ENCODE results near the gene CCDC137.

The CCDC137 gene

GRCh38 chr17:81683208-81683583, 16.7 kb downstream of the CCDC137 start (continued):
- TF ChIP-seq, protein P1, sequence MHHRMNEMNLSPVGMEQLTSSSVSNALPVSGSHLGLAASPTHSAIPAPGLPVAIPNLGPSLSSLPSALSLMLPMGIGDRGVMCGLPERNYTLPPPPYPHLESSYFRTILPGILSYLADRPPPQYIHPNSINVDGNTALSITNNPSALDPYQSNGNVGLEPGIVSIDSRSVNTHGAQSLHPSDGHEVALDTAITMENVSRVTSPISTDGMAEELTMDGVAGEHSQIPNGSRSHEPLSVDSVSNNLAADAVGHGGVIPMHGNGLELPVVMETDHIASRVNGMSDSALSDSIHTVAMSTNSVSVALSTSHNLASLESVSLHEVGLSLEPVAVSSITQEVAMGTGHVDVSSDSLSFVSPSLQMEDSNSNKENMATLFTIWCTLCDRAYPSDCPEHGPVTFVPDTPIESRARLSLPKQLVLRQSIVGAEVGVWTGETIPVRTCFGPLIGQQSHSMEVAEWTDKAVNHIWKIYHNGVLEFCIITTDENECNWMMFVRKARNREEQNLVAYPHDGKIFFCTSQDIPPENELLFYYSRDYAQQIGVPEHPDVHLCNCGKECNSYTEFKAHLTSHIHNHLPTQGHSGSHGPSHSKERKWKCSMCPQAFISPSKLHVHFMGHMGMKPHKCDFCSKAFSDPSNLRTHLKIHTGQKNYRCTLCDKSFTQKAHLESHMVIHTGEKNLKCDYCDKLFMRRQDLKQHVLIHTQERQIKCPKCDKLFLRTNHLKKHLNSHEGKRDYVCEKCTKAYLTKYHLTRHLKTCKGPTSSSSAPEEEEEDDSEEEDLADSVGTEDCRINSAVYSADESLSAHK (tag by site-specific recombination; IDR thresholded peaks at IDR 0.05) = peak; percentile 43; the same call in 1 of the 2 replicates
- TF ChIP-seq ZBTB7A (tag by site-specific recombination; IDR thresholded peaks at IDR 0.05; ENCODE audit: low read depth) (peak; percentile 88), WT1 (tag by site-specific recombination; IDR thresholded peaks at IDR 0.05) (no peak; the same call in 1 of the 2 replicates), ZNF2 (tag by site-specific recombination; IDR thresholded peaks at IDR 0.05) (0 out of 2 replicates have a peak, but pooled peaks have one; percentile 24)

DNA sequence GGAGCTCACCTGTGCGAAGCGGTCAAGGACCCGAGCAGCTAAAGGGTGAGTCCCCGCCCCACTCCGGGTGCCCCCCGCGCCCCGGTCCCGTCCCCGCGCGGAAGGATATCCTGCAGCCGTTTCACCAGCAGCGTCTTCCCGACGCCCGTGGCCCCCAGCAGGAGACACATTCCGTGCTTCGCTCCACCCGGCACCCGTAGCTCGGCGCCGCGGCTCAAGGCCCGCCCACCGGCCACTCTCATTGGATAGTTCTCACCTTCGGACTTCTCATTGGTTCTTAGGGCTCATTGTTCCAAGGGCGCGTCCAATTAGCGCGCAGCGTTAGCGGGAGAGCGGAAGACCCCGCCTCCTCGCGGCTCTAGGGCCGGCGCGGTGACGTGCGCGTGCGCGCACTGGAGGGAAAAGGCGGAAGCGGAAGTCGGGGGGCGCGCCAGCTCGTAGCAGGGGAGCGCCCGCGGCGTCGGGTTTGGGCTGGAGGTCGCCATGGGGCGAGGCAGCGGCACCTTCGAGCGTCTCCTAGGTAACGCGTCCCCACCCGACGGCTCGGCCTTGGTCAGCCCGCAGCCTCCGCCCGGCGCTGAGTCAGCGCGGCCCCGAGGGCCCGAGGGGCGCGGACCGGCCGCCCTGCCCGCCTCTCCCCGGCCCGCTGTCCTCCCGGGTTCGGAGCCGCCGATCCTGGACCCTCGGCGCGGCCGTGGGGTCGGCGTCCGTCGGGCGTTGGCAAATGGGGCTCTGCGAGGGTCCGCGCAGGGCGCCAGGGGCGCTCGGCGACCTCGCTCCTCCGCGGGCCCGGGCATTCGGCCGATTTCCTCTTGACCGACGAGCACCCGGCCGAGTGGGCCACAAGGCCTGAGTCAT, 17.3 kb downstream of the CCDC137 start, which contains the start of the genes ARL16 and HGS:
ARL16 (minus strand) TSS at position 214 of the 858 bp plus-strand sequence; CDS start at position 170, 44 bp downstream.
HGS (plus strand) TSS at position 428 of the 858 bp plus-strand sequence; CDS start at position 484, 56 bp downstream.
- POLR2A ChIA-PET = interaction anchor here (0.5 to 6.6 kb wide), 35 partner anchors 9 to 461 kb away, joined by 3 to 109 read pairs (median 4); partner anchors contain the start of genes ACTG1, CCDC137, CEP131 and DCXR
- CTCF ChIA-PET = interaction anchor here (0.6 to 2.2 kb wide), 7 partner anchors 8 to 346 kb away, joined by 3 to 9 read pairs (median 5); no protein-coding TSS in a partner anchor
- TF ChIP-seq ZNF37A (tag by site-specific recombination; IDR thresholded peaks at IDR 0.05) (no peak), EGR2 (tag by site-specific recombination; IDR thresholded peaks at IDR 0.05; ENCODE audit: low read depth) (no peak), FEZF1 (tag by site-specific recombination; IDR thresholded peaks at IDR 0.05) (no peak), ZNF747 (tag by site-specific recombination; IDR thresholded peaks at IDR 0.05) (no peak), ZNF157 (tag by site-specific recombination; IDR thresholded peaks at IDR 0.05) (no peak), BCL11B (tag by site-specific recombination; IDR thresholded peaks at IDR 0.05; ENCODE audit: low read depth) (peak; percentile 67; the same call in 1 of the 2 replicates), GLIS1 (tag by site-specific recombination; IDR thresholded peaks at IDR 0.05) (peak; percentile 86), ZBTB17 (tag by site-specific recombination; IDR thresholded peaks at IDR 0.05) (peak; percentile 37; the same call in 1 of the 2 replicates), REPIN1 (tag by site-specific recombination; IDR thresholded peaks at IDR 0.05; ENCODE audit: low read depth) (no peak), ZNF571 (tag by site-specific recombination; IDR thresholded peaks at IDR 0.05) (no peak), ZBTB21 (tag by site-specific recombination; IDR thresholded peaks at IDR 0.05) (no peak; the same call in 1 of the 2 replicates), ZNF670 (tag by site-specific recombination; IDR thresholded peaks at IDR 0.05; ENCODE audit: low read depth) (no peak), GLI4 (tag by site-specific recombination; IDR thresholded peaks at IDR 0.05) (no peak), ZNF529 (tag by site-specific recombination; IDR thresholded peaks at IDR 0.05; ENCODE audit: insufficient replicate concordance) (no peak), ZEB2 (tag by site-specific recombination; IDR thresholded peaks at IDR 0.05) (peak; percentile 90), ZNF324 (tag by site-specific recombination; IDR thresholded peaks at IDR 0.05) (0 out of 2 replicates have a peak, but pooled peaks have one; percentile 9), SP3 (tag by site-specific recombination; IDR thresholded peaks at IDR 0.05) (peak; percentile 92), ZNF248 (tag by site-specific recombination; IDR thresholded peaks at IDR 0.05) (no peak), ZXDB (tag by site-specific recombination; IDR thresholded peaks at IDR 0.05) (peak; percentile 73), MZF1 (tag by site-specific recombination; IDR thresholded peaks at IDR 0.05; ENCODE audit: borderline replicate concordance) (no peak), ZSCAN16 (tag by site-specific recombination; IDR thresholded peaks at IDR 0.05) (no peak), ZNF791 (tag by site-specific recombination; IDR thresholded peaks at IDR 0.05) (no peak), ZBTB10 (tag by site-specific recombination; IDR thresholded peaks at IDR 0.05) (peak; percentile 96)
- TF ChIP-seq, protein P2, sequence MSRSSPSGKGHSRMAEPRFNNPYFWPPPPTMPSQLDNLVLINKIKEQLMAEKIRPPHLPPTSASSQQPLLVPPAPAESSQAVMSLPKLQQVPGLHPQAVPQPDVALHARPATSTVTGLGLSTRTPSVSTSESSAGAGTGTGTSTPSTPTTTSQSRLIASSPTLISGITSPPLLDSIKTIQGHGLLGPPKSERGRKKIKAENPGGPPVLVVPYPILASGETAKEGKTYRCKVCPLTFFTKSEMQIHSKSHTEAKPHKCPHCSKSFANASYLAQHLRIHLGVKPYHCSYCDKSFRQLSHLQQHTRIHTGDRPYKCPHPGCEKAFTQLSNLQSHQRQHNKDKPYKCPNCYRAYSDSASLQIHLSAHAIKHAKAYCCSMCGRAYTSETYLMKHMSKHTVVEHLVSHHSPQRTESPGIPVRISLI (tag by site-specific recombination; IDR thresholded peaks at IDR 0.05) = no peak
- TF ChIP-seq, protein P3, sequence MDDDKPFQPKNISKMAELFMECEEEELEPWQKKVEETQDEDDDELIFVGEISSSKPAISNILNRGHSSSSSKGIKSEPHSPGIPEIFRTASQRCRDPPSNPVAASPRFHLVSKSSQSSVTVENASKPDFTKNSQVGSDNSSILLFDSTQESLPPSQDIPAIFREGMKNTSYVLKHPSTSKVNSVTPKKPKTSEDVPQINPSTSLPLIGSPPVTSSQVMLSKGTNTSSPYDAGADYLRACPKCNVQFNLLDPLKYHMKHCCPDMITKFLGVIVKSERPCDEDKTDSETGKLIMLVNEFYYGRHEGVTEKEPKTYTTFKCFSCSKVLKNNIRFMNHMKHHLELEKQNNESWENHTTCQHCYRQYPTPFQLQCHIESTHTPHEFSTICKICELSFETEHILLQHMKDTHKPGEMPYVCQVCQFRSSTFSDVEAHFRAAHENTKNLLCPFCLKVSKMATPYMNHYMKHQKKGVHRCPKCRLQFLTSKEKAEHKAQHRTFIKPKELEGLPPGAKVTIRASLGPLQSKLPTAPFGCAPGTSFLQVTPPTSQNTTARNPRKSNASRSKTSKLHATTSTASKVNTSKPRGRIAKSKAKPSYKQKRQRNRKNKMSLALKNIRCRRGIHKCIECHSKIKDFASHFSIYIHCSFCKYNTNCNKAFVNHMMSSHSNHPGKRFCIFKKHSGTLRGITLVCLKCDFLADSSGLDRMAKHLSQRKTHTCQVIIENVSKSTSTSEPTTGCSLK (tag by site-specific recombination; IDR thresholded peaks at IDR 0.05) = no peak

More for the DNA sequence above, 17.3 kb downstream of the CCDC137 start, which contains the start of the genes ARL16 and HGS:
- Histone ChIP-seq H3K27ac (ENCODE audit: extremely low read depth, low read depth, low read length) (peak within 1 kb of the TSS; percentile 82), H3K9me3 (ENCODE audit: control insufficient read depth, insufficient read depth, low read depth, low read length) (no peaks in the 10 kb centered on the region), H3K36me3 (ENCODE audit: control insufficient read depth in 2 of 2, insufficient read depth in 1 of 2, low read length in 2 of 2) (peaks cover 6 to 55% of the 10 kb centered on the region in 2 experiments; a peak in 2 of 3 replicates), H3K4me1 (ENCODE audit: control insufficient read depth, insufficient read depth, low read length) (peaks cover 4% of the 10 kb centered on the region), H3K4me3 (ENCODE audit: low read depth, low read length) (peak within 1 kb of the TSS; percentile 92)

Measured in HEK293 (cell line).